GM18861 (cell line): ENCODE results near the gene HOOK2.
A peak's percentile ranks its signal among the peaks of the same experiment; 100 is the strongest.

Experiments
- ATAC-seq: cut with Tn5 transposase; IDR thresholded peaks from one replicate; pipeline ENCODE4 v1.9.1; 2021; ENCODE audit not compliant: unreplicated experiment

HOOK2 gene

DNA sequence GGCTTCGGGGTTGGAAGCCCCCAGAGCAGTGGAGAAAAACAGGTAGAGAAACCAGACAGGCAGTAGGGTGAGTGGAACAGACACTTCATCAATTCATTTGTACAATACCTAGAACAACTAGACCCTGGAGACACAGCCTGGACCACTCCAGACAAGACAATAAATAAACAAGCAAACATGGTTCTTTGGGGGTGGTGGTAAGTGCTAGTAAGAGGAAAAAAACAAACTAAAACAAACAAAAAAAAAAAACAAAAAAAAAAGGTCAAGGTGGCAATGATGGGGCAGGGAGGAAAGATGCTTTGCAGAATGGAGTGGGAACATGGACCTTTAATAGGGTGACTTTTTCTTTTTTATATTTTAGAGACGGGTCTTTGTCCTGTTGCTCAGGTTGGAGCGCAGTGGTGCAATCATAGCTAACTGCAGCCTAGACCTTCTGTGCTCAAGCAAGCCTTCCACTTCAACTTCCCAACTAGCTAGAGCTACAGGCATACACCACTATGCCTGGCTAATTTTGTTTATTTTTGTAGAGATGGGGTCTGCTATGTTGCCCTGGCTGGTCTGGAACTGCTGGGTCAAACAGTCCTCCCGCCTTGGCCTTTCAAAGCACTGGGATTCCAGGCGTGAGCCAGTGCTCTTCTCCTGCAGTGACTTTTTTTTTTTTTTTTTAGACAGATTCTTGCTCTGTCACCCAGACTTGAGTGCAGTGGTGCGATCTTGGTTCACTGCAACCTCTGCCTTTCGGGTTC lies 19.0 kb upstream of the HOOK2 start:
- ATAC-seq, result no peak

DNA sequence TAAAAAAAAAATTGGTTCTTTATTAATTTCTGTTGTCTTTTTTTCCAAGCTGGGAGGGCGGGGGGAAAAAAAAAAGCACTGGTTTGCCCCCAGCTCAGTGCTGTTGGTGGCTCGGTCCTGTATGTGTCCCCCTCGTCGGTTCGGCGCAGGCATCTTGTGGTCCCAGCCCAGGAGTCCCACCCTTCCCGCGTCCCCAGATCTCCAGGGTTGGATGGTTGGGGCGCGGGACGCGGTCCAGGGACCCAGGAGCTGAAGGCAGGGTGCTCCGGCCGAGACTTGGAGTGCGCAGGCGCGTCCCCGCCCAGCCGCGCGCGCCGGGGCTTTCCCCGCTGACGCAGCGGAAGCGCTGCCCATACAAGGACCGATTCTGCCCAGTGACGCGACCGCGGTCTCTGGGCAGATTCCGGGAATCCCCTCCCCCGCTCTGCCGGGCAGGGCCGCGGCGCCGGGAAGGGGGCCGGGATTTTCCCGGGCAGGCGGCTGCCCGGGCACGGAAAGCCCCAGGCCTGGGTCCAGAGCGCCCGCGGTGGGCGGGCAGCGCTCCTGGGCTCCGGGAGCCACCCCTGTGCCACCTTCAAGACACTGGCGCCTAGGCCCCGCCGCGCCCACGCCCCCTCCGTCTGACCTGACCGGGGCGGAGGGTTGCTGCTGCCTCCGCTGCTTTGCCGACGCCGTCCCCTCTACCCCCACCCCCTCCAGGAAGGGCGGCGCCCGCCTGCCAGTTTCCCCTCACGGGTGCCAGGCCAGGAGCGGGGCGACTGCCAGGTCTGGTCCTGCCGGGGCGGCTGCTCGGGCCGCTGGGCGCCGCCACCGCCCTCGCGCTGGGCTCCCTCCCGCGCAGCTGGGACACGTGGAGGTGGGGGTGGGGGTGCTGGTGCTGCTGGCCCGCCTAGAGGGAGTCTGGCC lies 18.2 kb upstream of the HOOK2 start:
- ATAC-seq, result peak; percentile 18

DNA sequence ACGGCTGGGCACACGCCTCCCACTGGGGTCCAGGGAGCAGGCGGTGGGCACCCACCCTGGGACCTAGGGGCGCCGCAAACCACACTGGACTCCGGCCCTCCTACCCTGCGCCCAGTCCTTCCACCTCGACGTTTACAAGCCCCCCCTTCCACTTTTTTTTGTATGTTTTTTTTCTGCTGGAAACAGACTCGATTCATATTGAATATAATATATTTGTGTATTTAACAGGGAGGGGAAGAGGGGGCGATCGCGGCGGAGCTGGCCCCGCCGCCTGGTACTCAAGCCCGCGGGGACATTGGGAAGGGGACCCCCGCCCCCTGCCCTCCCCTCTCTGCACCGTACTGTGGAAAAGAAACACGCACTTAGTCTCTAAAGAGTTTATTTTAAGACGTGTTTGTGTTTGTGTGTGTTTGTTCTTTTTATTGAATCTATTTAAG lies 17.5 kb upstream of the HOOK2 start:
- ATAC-seq, result no peak

DNA sequence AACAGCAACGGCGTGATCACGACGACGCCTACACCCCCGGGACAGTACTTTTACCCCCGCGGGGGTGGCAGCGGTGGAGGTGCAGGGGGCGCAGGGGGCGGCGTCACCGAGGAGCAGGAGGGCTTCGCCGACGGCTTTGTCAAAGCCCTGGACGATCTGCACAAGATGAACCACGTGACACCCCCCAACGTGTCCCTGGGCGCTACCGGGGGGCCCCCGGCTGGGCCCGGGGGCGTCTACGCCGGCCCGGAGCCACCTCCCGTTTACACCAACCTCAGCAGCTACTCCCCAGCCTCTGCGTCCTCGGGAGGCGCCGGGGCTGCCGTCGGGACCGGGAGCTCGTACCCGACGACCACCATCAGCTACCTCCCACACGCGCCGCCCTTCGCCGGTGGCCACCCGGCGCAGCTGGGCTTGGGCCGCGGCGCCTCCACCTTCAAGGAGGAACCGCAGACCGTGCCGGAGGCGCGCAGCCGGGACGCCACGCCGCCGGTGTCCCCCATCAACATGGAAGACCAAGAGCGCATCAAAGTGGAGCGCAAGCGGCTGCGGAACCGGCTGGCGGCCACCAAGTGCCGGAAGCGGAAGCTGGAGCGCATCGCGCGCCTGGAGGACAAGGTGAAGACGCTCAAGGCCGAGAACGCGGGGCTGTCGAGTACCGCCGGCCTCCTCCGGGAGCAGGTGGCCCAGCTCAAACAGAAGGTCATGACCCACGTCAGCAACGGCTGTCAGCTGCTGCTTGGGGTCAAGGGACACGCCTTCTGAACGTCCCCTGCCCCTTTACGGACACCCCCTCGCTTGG lies 16.9 kb upstream of the HOOK2 start:
- no peak for ATAC-seq

DNA sequence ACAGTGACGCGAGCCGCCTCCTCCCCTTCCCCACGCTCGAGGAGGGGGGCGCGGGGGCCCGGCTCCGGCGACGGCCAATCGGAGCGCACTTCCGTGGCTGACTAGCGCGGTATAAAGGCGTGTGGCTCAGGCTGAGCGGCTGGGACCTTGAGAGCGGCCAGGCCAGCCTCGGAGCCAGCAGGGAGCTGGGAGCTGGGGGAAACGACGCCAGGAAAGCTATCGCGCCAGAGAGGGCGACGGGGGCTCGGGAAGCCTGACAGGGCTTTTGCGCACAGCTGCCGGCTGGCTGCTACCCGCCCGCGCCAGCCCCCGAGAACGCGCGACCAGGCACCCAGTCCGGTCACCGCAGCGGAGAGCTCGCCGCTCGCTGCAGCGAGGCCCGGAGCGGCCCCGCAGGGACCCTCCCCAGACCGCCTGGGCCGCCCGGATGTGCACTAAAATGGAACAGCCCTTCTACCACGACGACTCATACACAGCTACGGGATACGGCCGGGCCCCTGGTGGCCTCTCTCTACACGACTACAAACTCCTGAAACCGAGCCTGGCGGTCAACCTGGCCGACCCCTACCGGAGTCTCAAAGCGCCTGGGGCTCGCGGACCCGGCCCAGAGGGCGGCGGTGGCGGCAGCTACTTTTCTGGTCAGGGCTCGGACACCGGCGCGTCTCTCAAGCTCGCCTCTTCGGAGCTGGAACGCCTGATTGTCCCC lies 16.1 kb upstream of the HOOK2 start, which contains the start of gene JUNB:
TSS of gene JUNB (plus strand) at position 142 of the 706 bp plus-strand sequence. CDS start at position 428, 286 bp downstream.
- peak; percentile 21 for ATAC-seq

DNA sequence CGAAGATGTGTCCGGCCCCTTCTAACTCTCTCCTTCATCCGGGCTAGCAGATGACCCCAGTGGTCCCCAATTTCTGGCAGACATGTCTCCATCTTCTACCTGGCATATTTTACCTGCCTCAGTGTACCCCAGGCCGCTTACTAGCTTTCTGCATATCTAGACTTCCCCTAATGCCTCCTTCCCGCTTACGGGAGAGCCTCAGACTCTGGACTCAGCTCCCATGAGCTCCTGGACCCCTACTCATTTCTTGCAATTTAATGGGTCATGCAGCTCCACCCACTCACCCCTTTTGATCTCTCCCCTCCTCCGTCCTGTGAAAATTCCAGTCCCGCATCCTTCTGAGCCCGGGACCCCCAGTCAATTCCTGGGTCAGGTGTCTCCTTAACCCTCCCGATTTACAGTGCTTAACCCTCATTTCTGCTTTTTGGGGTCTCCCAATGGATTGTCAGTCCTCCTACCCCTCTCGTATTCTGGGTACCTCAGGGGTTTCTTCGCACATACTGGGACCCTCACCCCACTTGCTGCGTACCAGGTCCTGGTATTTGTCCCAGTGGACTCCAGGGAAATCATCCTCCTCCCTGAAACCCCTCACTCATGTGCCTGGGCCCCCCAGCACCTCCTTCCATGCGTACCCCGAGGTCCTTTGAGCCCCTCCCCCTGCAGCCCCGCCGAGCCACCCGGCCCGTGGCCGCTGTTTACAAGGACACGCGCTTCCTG lies 15.4 kb upstream of the HOOK2 start:
- ATAC-seq, result no peak

DNA sequence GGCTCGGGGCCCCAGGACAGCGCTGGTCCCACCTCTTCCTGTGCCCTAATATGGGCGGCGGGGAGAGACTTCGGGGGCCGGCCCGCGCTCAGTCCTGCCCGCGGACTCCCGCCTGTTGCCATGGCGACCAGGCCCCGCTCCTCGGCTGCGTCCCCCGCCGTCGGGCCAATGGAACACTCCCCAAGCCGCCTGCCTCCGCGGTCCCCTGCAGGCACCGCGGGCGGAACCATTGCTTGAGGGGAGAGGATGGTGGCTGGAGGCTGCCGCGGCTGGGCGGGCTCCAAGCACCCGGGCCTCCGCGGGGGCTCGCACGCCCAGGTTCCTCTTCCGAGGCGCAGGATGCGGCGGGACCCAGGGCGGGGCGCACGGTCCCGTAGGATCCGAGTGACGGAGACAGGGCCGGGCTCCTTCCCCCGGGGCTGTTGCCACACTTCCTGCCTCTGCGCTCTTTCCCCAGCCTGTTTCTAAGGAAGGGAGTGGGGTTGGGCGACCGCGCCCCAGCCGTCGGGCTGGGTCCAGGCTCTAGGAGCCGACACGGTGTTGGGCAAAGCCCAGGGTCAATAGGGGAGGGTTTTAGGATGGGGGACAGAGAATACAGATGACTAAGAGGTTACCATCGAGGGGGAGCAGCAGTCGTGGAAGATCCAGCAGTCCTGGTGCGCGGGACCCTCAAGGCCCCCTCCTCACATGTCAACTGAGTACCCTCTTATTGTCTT lies 14.7 kb upstream of the HOOK2 start:
- peak; percentile 30 for ATAC-seq

DNA sequence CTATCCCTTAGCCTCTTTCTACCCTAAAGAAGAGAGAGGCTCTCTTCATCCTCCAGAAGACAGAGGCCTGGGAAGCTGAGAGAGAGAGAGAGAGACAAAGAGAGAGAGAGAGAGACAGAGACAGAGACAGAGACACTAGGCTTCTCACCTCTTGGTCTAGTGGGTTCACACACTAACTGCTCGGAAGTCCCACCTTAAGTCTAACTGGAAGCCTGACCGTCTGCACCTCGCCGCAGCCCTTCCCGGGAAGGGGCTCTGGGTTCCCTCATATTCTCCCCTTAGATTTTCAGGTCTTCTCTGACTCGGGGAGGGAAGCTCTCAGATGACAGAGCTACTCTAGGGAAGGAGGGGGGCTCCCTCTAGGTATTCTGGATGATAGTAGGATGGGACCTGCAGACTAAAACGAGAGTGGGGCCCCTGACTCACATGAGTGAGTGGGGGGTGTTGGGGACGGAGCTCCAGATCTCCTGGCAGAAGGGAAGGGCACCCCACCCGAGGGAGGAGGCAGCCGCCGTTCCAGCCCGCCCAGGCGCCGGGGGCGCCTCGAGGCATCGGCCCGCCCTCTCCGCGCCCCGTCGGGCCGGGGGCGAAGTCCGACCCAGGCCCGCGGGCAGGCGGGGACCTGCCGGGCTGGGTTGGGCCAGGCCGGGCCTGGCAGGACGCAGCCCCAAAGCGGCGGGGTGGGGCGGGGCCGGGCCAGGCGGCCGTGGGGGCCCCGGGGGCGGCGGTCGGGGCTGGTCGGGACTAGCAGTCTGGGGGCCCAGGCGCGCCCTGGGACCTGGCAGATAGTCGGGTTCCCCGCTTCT lies 13.9 kb upstream of the HOOK2 start:
- no peak for ATAC-seq

DNA sequence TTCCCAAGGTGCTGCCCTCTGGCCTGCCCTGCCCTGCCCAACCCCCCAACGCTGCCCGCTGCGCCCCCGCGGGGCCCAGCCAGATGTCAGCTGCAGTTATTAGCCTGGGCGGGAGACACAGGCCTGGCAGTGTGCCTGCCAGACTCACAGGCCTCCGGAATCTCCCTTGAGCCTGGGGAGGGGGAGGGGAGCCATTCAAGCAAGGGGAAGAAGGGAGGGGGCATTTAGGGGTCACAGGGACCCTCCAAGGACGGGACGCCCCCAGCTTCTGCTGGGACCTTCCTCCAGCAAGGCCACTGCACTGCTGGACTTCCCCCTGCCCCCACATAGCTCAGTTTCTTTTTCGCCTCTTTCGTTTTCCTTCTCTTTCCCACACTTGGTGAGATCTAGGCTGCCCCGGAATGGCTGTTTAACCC lies 13.3 kb upstream of the HOOK2 start:
- no peak for ATAC-seq

DNA sequence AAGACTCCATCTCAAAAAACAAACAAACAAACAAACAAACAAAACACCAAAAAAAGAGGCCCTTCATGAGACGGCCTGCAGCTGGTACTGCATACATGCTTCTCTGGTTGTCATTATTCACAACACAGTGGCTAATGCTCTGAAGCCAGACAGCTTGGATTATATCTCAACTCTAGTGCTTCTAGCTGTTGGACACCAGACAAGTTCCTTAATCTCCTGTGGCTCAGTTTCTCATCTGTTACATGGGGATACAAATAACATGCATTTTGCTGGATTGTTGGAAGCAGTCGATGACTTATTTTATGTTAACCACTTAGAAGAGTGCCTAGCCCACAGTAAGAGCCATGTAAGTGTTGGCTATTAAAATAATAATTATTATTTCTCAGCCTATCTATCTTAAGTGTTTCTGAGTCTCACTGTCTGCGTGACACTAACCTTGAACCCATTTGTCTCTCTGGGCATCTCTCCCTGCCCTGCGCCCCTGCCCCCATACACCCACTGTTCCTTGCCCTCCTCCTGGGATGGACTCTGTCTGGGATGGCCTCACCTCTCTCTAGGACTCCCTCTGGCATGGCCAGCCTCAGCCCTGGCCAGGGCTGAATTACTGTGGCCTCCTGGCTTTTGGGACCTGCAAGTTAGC lies 12.8 kb upstream of the HOOK2 start:
- ATAC-seq, result no peak

DNA sequence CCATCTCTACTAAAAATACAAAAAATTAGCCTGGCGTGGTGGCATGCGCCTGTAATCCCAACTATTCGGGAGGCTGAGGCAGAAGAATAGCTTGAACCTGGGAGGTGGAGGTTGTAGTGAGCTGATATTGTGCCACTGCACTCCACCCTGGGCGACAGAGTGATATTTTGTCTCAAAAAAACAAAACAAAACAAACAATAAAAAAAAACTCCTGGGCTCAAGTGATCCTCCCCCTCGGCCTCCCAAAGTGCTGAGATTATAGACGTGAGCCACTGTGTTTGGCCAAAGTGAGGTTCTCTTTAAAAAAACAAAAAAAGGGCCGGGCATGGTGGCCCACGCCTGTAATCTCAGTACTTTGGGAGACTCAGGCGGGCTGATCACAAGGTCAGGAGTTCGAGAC lies 12.1 kb upstream of the HOOK2 start:
- ATAC-seq, result no peak

DNA sequence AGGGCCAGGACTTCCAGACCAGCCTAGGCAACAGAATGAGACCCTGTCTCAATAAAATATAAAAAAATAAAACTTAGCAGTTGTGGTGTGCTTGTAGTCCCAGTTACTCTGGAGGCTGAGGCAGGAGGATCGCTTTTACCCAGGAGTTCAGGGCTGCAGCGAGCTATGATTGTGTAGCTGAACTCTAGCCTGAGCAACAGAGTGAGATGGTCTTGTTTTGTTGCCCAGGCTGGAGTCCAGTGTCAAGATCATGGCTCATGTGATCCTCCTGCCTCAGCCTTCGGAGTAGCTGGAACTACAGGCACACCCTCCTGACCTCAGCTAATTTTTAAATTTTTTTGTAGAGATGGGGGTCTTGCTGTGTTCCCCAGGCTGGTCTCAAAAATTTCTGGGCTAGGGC lies 11.6 kb upstream of the HOOK2 start:
- ATAC-seq, result no peak

DNA sequence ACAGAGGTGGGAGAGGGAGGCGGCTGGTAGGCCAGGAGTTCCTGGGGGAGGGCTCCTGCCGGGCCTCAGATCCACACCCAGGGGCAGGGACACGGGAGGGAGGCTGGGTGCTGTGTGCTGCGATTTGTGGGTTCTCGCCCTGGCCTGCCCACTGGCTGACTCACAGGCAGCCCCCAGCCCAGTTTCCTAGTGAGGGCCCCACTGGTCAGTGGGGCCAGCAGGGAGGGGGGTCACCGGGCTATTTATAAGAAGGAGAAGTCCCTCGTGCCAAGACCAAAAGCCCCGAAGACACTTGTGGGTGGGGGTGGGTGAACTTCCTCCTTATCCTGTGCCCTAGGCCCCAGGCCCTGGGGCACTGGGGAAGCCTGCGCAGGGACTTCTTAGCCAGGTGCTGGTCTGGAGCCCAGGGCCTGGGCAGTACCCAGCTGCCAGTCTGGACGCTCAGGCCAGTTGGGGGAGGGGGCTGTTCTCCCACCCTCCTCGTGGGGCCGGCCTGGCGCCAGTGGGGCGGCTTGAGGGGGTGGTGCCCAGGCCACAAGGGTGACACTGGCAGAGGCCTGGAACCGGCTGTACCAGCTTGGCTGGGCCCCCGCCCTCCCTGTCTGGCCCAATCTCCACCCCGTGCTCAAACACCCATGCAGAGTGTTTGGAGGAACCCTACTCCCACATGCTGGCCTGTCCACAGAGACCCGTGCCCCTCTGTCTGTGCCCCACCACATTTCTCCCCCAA lies 11.0 kb upstream of the HOOK2 start:
- ATAC-seq, result no peak

DNA sequence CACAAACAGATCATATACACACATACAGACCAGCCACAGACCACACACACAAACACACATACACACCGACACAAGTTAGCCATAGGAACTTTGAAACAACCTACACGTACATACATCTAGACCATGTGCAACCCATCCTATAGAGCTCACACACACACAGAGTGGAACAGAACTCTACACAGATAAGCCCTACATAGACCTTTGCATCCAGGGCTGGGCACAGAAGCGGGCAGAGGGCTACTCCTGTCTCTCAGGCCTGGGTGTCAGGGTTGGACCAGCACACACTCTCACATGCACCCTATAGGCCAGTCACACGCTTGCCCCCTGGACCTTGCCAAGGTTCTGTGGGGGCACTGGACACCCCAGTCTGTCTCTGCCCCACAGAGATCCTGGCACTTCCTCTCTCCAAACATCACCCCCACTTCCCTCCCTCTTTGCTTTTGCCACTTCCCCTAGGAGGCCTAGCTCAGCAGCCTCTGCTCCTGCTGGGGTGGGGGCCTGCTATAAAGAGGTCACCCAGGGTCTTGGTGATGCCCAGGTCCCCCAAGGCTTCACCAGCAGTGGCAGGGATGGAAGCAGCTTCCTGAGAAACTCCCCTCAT lies 10.2 kb upstream of the HOOK2 start:
- no peak for ATAC-seq

DNA sequence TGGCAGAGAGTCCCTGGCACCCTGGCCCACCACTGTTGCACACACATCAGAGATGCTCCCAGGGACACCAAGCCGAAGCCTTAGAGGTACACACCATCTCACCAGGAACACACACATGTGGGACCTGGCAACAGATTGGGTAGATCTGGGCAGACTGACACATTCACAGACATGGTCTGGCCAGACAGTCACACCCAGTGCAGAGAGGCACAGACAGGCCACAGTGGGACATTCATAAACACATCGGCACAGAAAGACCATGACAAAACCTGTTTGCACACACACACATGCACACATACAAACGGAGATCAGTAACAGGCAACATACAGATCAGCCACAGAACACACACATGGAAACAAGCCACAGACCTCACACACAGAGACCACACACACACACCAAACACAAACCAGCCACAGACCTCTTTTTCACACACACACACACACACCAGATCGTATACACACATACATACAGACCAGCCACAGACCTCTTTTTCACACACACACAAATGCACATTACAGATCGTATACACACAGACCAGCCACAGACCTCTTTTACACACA lies 9.6 kb upstream of the HOOK2 start:
- no peak for ATAC-seq

DNA sequence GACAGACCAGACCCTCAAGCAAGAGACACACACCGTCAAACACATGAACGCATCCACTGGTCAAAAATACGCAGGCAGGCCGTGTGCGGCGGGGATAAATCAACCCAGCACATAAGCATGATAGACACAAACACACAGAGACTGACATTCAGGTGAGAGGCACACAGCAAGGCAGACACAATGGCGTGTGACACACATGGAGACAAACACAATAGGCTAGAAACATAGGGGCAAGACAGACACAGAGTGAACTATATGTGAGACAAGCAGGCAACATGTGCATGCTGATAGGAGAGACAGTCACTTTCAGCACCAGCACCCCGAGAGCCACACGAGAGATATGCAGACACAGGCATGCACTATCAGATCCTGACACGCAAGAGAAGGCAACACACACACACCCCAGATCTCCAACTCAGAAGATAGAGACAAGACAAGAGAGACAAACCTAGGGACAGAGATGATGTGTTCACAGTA lies 9.1 kb upstream of the HOOK2 start:
- ATAC-seq, result no peak
